ENCODE results near the gene AGL. TPM values are rescaled to one million over a fixed set of nuclear protein-coding genes. Genes with fewer than 3 reads are reported as not detected.
"Not testable (repeated sequence)": the region's sequence is repeated elsewhere in the genome, so short reads cannot be mapped to it uniquely, and the experiment has no call there.

The AGL gene
- total RNA-seq, 1 donor from 2014 or later = 49.6 TPM

GRCh38 chr1:99968214-99968613 is 118.1 kb downstream of the AGL start:
- ATAC-seq (ENCODE audit: poor library complexity) = no peak
- intact Hi-C loops (cut with DNase I) = no loop called here
- DNase-seq = no peak

- peak; percentile 4 for ATAC-seq (ENCODE audit: poor library complexity)
- no peak for DNase-seq
- intact Hi-C loops (cut with DNase I) = no loop called here
Observed at GRCh38 chr1:99969260-99969728, 119.1 kb downstream of the AGL start.

- intact Hi-C loops (cut with DNase I) = no loop called here
- peak; percentile 98 for ATAC-seq (ENCODE audit: poor library complexity)
- peak; percentile 87 for DNase-seq
Observed at GRCh38 chr1:99969729-99970621, 119.8 kb downstream of the AGL start, which contains the start of gene SLC35A3. TSS of gene SLC35A3 (plus strand) at chr1:99969996. CDS start at chr1:99993555, 23,559 bp downstream.

GRCh38 chr1:99970713-99971255 is 120.6 kb downstream of the AGL start:
- ATAC-seq (ENCODE audit: poor library complexity) (no peak), DNase-seq (no peak)
- intact Hi-C loops (cut with DNase I) = no loop called here

- DNase-seq; intact Hi-C loops (cut with DNase I); ATAC-seq (ENCODE audit: poor library complexity): not testable (repeated sequence)
Observed at GRCh38 chr1:99972066-99972465, 121.9 kb downstream of the AGL start.

Other genes starting within 250 kb of the AGL start
- gene PALMD, start 204.2 kb upstream of the AGL start, total RNA-seq = 114 TPM
- 2.7 TPM for gene FRRS1, start 83.7 kb upstream of the AGL start, total RNA-seq
- gene SLC35A3, start 119.6 kb downstream of the AGL start, total RNA-seq = 7.7 TPM